Ishikawa (cell line): ENCODE data around the gene TIAM1.

Experiments
- CEBPB ChIP-seq: IDR thresholded peaks from 2 replicates; pipeline ENCODE4 v1.6.1; 2012
- CREB1 ChIP-seq: IDR thresholded peaks from 2 replicates; pipeline ENCODE4 v1.6.1; 2012; ENCODE audit warnings: low read depth
- EGR1 ChIP-seq: IDR thresholded peaks from 2 replicates; pipeline ENCODE4 v1.6.1; 2012
- EP300 ChIP-seq: IDR thresholded peaks from 2 replicates; pipeline ENCODE4 v1.6.1; 2012; ENCODE audit warnings: borderline replicate concordance
- FOXM1 ChIP-seq: IDR thresholded peaks from 2 replicates; pipeline ENCODE4 v1.6.1; 2012; ENCODE audit warnings: low read depth, borderline replicate concordance
- NFIC ChIP-seq: IDR thresholded peaks from 2 replicates; pipeline ENCODE4 v1.6.1; 2012
- RAD21 ChIP-seq: IDR thresholded peaks from 2 replicates; pipeline ENCODE4 v1.6.1; 2012; ENCODE audit warnings: low read depth
- TAF1 ChIP-seq: IDR thresholded peaks from 2 replicates; pipeline ENCODE4 v1.6.1; 2012; ENCODE audit warnings: low read depth, mild to moderate bottlenecking
- TCF12 ChIP-seq: IDR thresholded peaks from 2 replicates; pipeline ENCODE4 v1.6.1; 2012; ENCODE audit warnings: low read depth
- TEAD4 ChIP-seq: IDR thresholded peaks from 2 replicates; pipeline ENCODE4 v1.6.1; 2012
- YY1 ChIP-seq: IDR thresholded peaks from 2 replicates; pipeline ENCODE4 v1.6.1; 2012; ENCODE audit warnings: low read depth
- ZBTB7A ChIP-seq: IDR thresholded peaks from 2 replicates; pipeline ENCODE4 v1.6.1; 2012; ENCODE audit warnings: low read depth
- TF ChIP-seq, protein P1 (sequence below): IDR thresholded peaks from 2 replicates; pipeline ENCODE4 v1.6.1; 2012
- TF ChIP-seq, protein P2 (sequence below): IDR thresholded peaks from 2 replicates; pipeline ENCODE4 v1.6.1; 2012; ENCODE audit warnings: low read depth, mild to moderate bottlenecking
- TF ChIP-seq, protein P3 (sequence below): IDR thresholded peaks from 2 replicates; pipeline ENCODE4 v1.6.1; 2012

The TIAM1 gene

DNA sequence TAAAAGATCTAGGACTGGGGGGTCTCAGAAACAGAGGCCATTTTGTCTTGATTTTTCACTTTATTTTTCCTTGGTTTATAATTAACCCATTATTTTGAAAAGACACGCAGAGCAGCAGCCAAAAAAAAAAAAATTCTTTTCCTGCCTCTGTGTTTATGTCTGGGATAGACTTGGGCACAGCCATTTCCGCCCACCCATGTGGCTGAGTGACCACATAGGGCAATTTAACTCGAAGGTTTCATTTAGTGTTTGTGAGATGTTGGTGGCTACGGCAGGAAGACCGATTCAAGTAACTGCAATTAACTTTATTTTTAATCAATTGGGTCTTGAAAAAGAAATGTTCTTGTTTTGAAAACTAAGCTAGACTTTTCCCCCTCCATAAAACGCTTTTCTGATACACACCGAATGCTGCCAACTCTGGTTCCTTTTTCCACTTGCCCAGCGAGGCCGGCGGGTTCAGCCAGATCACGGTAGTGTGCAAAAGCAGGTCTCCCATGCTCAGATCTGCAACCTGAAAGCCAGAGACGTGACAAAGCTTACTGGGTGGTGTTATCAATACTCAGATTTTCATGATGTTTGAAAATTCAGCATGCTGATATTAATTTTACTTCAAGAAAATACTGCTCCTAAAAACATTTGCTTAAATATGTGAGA lies 208.4 kb downstream of the TIAM1 start:
- TF ChIP-seq, protein P1, sequence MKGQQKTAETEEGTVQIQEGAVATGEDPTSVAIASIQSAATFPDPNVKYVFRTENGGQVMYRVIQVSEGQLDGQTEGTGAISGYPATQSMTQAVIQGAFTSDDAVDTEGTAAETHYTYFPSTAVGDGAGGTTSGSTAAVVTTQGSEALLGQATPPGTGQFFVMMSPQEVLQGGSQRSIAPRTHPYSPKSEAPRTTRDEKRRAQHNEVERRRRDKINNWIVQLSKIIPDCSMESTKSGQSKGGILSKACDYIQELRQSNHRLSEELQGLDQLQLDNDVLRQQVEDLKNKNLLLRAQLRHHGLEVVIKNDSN, result no peak

DNA sequence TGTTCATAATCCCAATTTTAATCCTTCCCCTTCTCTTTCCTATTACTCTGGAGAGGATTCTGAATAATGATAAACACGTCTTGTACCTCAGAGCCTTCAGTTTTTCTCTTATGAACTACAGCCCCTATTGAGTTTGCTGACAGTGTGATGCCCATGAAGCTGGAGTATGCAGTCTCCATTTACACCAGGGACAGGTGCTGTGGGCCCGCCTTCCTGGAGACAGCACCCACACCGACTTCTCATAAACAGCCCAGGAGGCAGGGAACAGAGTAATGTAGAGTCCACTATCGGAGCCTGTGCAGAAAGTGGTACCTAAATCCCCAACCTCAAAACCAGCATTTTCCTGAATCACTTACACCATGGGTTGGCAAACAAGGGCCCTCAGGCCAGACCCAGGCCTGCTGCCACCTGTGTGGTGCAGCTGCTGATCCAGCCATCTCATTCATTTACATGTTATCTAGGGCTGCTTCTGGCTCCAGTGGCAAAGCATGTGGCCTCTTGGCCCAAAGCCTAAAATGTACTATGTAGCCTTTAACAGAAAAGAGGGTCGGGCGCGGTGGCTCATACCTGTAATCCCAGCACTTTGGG lies 210.7 kb downstream of the TIAM1 start:
- TF ChIP-seq FOXM1, result no peak
- TF ChIP-seq, protein P1, result no peak
- no peak for TF ChIP-seq NFIC
- no peak for TF ChIP-seq TCF12
- TF ChIP-seq ZBTB7A, result no peak
- TF ChIP-seq RAD21, result no peak
- TF ChIP-seq EGR1, result no peak

DNA sequence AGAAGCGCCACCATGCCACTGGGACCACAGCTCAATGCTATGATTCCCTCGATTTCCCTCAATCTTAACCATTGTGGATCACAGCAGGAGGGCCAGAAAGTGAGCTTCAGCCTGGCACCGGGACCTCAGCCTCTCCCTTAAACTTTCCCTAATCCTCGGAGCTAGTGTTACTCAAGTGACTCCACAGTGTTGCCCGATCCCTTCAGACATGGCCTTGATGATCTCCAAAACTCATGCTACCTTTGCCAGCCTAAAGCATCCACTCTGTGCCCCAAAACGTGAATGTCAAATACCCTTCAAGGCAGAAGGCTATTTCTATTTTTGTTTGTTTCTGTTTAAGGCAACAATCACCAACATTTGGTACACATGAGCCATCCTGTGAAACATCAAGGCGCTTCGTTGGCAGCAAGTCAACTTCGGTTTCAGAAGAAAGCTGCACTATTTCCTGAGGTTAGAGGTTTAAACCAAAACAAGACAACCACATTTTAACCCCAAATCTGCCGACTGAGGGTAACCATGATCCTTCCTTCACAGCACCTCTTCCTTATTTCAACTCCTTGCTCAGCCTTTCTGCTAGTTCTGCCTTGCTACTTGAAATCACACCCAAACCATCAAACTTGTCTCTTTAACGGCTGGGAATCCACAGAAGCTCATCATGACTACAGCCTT lies 211.4 kb downstream of the TIAM1 start:
- TF ChIP-seq EGR1, result no peak

DNA sequence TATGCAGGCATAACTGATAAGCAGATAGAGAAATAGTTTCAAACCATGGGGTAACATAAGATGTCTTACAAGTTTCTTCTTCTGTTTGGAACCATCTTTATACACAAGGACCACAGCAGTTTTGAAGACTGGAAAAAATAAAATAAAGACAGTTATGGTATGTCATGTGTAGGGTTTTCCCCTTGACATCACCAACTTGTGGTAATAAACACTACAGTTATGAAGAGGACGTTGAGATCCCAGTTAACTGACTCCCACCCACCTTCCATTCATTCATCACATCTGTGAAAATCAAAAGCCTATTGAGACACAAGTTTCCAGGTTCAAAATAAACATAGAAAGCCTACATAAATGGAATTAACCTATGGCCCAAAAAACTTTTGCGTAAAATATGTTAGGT lies 213.2 kb downstream of the TIAM1 start:
- TF ChIP-seq TAF1 (no peak), ZBTB7A (no peak), NFIC (no peak), CREB1 (no peak), RAD21 (no peak), EGR1 (no peak), YY1 (no peak), FOXM1 (no peak), EP300 (no peak), TEAD4 (no peak), CEBPB (no peak), TCF12 (no peak)
- TF ChIP-seq, protein P2, sequence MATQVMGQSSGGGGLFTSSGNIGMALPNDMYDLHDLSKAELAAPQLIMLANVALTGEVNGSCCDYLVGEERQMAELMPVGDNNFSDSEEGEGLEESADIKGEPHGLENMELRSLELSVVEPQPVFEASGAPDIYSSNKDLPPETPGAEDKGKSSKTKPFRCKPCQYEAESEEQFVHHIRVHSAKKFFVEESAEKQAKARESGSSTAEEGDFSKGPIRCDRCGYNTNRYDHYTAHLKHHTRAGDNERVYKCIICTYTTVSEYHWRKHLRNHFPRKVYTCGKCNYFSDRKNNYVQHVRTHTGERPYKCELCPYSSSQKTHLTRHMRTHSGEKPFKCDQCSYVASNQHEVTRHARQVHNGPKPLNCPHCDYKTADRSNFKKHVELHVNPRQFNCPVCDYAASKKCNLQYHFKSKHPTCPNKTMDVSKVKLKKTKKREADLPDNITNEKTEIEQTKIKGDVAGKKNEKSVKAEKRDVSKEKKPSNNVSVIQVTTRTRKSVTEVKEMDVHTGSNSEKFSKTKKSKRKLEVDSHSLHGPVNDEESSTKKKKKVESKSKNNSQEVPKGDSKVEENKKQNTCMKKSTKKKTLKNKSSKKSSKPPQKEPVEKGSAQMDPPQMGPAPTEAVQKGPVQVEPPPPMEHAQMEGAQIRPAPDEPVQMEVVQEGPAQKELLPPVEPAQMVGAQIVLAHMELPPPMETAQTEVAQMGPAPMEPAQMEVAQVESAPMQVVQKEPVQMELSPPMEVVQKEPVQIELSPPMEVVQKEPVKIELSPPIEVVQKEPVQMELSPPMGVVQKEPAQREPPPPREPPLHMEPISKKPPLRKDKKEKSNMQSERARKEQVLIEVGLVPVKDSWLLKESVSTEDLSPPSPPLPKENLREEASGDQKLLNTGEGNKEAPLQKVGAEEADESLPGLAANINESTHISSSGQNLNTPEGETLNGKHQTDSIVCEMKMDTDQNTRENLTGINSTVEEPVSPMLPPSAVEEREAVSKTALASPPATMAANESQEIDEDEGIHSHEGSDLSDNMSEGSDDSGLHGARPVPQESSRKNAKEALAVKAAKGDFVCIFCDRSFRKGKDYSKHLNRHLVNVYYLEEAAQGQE, result no peak
- TF ChIP-seq, protein P1, result no peak
- TF ChIP-seq, protein P3, sequence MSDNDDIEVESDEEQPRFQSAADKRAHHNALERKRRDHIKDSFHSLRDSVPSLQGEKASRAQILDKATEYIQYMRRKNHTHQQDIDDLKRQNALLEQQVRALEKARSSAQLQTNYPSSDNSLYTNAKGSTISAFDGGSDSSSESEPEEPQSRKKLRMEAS, result no peak

DNA sequence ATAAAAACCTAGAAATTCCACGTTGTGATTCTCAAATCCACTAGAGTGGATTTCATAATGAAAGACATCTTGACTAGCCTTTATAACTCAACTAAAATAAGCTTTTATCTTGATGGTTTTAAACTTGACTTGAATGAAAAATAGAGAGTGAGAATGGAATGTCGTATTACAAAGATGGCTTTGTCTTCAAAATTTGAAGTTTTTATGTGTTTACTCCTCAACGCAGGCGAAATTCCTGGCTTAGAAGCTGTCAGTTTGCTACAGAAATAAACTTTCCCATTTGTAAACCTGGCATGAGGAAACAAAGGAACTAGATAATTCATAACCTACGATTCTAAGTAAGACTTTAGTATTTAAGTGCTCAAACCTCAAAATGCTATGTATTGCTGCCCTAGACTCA lies 215.8 kb downstream of the TIAM1 start:
- TF ChIP-seq, protein P2, result no peak

DNA sequence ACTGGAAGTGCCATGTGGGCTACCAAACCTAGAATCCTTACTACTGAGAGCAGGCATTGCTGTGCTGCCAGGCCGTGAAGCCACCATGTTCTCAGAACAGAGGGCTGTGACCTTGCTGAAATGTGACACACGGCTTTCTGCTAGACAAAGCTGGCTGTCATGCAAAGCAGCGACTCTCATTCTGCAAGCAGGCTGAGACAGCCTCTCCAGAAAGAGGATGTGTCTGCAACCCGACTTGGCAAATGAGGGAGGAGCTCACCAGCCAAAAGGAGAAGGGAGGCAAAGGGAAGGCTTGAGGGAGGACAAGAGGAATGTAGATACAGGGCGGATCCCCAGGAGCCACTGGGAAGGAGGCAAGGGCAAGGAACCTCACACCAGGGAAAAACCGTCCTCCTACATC lies 220.1 kb downstream of the TIAM1 start:
- TF ChIP-seq, protein P2, result no peak
- TF ChIP-seq TAF1 (no peak), TEAD4 (no peak), CREB1 (no peak), EGR1 (no peak), NFIC (no peak), FOXM1 (no peak), ZBTB7A (no peak), EP300 (no peak), TCF12 (no peak), YY1 (no peak)
- TF ChIP-seq, protein P1, result no peak
